GM23338 (cell line): ENCODE measurements around the gene GNRH2.

Experiments
- CREB1 ChIP-seq: fragments of 250-450 bp; sonication (Bioruptor Pico); IDR thresholded peaks from 2 replicates; pipeline ENCODE4 v1.5.0; 2020; ENCODE audit warnings: low read depth, mild to moderate bottlenecking, moderate library complexity
- EZH2phosphoT487 ChIP-seq: fragments of 200-600 bp; sonication (generic); IDR thresholded peaks from one replicate; pipeline ENCODE4 v1.8.1; 2018; ENCODE audit warnings: antibody characterized with exemption; ENCODE audit not compliant: unreplicated experiment
- NANOG ChIP-seq: IDR thresholded peaks from 2 replicates; pipeline ENCODE4 v1.6.1; 2016; ENCODE audit warnings: antibody characterized with exemption, borderline replicate concordance
- POLR2AphosphoS5 ChIP-seq: IDR thresholded peaks from 2 replicates; pipeline ENCODE4 v1.6.1; 2016; ENCODE audit warnings: antibody characterized with exemption, low read depth
- ZNF331 ChIP-seq: fragments of 250-450 bp; sonication (Bioruptor Pico); IDR thresholded peaks from 2 replicates; pipeline ENCODE4 v1.5.0; 2020; ENCODE audit warnings: low read depth, mild to moderate bottlenecking, moderate library complexity
- TF ChIP-seq, protein P1 (sequence below), 2 experiments: fragments of 200-600 bp in 1 of 2; sonication (generic) in 1 of 2; conservative IDR thresholded peaks; 2 replicates each; pipeline versions ENCODE4 v1.5.1 to v1.6.1; 2016 to 2017; ENCODE audit warnings: antibody characterized with exemption in 2 of 2, low read depth in 2 of 2, mild to moderate bottlenecking in 2 of 2, moderate library complexity in 1 of 2
- TF ChIP-seq, protein P2 (sequence below): IDR thresholded peaks from one replicate; pipeline ENCODE4 v1.6.1; 2018; ENCODE audit warnings: antibody characterized with exemption; ENCODE audit not compliant: unreplicated experiment

DNA sequence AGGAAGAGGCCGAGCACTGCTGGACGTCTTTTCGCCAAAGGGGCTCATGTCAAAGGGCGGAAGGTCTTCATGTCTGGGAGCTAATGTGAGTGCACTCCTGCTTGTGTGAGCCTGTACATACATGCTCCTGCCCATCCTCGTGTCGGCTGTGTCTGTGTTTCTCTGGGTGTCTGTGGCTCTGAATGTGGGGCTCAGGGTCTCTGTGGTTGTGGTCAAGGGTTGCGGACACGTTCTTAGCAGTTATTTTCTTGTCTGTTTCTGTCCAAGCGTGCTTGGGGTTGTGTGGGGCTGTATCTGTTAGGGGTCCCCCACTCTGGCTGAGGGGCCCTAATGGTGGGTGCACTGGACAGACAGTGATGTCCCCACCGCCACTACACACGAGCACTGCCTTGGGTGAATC lies 38.2 kb downstream of the GNRH2 start:
- TF ChIP-seq, protein P1, sequence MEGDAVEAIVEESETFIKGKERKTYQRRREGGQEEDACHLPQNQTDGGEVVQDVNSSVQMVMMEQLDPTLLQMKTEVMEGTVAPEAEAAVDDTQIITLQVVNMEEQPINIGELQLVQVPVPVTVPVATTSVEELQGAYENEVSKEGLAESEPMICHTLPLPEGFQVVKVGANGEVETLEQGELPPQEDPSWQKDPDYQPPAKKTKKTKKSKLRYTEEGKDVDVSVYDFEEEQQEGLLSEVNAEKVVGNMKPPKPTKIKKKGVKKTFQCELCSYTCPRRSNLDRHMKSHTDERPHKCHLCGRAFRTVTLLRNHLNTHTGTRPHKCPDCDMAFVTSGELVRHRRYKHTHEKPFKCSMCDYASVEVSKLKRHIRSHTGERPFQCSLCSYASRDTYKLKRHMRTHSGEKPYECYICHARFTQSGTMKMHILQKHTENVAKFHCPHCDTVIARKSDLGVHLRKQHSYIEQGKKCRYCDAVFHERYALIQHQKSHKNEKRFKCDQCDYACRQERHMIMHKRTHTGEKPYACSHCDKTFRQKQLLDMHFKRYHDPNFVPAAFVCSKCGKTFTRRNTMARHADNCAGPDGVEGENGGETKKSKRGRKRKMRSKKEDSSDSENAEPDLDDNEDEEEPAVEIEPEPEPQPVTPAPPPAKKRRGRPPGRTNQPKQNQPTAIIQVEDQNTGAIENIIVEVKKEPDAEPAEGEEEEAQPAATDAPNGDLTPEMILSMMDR (conservative IDR thresholded peaks at IDR 0.05; ENCODE audit: low read depth in 2 of 2): no peak
- TF ChIP-seq ZNF331 (CRISPR knock-in tag): no peak
- TF ChIP-seq POLR2AphosphoS5: no peak
- TF ChIP-seq NANOG: no peak
- TF ChIP-seq CREB1 (CRISPR knock-in tag): no peak
- TF ChIP-seq, protein P2, sequence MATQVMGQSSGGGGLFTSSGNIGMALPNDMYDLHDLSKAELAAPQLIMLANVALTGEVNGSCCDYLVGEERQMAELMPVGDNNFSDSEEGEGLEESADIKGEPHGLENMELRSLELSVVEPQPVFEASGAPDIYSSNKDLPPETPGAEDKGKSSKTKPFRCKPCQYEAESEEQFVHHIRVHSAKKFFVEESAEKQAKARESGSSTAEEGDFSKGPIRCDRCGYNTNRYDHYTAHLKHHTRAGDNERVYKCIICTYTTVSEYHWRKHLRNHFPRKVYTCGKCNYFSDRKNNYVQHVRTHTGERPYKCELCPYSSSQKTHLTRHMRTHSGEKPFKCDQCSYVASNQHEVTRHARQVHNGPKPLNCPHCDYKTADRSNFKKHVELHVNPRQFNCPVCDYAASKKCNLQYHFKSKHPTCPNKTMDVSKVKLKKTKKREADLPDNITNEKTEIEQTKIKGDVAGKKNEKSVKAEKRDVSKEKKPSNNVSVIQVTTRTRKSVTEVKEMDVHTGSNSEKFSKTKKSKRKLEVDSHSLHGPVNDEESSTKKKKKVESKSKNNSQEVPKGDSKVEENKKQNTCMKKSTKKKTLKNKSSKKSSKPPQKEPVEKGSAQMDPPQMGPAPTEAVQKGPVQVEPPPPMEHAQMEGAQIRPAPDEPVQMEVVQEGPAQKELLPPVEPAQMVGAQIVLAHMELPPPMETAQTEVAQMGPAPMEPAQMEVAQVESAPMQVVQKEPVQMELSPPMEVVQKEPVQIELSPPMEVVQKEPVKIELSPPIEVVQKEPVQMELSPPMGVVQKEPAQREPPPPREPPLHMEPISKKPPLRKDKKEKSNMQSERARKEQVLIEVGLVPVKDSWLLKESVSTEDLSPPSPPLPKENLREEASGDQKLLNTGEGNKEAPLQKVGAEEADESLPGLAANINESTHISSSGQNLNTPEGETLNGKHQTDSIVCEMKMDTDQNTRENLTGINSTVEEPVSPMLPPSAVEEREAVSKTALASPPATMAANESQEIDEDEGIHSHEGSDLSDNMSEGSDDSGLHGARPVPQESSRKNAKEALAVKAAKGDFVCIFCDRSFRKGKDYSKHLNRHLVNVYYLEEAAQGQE: no peak
- no peak for TF ChIP-seq EZH2phosphoT487
